GM18505 (cell line): Measurements from ENCODE around the gene C10orf90.

Experiments used
- ATAC-seq: cut with Tn5 transposase; IDR thresholded peaks from one replicate; pipeline ENCODE4 v1.9.1; 2021; ENCODE audit not compliant: unreplicated experiment
- POLR2A ChIP-seq: IDR thresholded peaks from 4 replicates; pipeline ENCODE4 v1.6.1; 2011; ENCODE audit warnings: borderline replicate concordance; ENCODE audit not compliant: insufficient read depth, insufficient read length; ENCODE audit errors: extremely low read depth

Gene C10orf90

DNA sequence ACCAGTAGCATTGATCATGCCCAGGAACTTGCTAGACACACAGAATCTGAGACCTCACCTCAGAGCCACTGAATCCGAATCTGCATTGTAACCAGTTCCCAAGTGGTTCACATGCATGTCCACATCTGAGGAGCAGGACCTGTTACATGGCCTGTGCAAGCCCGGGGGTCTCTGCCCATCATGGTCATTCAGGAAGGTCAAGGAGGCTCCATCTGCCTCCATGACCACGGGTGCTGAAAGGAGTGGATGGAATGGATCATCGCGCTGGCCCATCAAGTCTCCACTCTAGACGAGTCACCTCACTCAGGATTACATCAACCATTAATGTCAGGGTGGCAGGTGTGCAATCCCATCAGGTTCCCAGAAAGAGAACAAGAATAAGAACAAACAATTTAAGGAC lies 196.5 kb downstream of the C10orf90 start:
- TF ChIP-seq POLR2A = no peak
- no peak for ATAC-seq

DNA sequence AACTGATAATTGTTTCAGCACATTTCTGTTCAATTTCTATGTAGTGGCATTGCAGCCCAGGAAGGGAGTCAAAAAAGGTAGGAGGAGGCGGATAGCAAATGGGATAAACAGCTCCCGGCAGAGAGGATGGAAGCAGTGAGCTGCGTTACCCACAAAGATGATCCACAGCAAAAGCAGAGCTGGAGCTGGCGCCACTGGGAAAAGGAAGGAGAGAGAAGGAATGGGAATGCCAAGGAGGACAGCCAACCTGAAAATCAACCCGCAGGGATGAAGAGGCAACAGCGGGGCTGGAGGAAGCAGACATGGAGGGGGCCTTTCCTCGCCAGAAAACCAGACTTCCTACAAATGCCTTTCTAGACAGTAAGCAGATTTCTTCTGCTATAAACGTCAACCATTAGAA lies 199.5 kb downstream of the C10orf90 start:
- ATAC-seq = no peak
- no peak for TF ChIP-seq POLR2A

DNA sequence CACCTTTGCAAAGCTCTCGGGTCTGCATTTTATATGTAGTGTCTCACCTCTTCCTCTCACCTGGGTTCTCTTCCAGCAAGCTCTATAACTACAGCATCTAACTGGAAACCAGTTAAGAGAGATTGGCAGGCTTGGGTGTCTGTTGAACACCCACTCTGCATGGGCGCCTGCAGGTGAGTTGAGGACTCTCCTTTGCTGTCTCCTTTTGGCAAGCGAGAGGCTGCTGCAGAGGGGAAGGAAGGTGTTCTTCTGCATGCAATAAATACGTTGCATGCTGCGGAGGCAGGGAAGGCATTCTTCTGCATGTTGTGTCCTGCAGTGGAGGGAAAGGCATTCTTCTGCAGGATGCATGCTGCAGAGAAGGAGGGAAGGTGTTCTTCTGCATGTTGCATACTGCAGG lies 200.8 kb downstream of the C10orf90 start:
- no peak for TF ChIP-seq POLR2A
- no peak for ATAC-seq

DNA sequence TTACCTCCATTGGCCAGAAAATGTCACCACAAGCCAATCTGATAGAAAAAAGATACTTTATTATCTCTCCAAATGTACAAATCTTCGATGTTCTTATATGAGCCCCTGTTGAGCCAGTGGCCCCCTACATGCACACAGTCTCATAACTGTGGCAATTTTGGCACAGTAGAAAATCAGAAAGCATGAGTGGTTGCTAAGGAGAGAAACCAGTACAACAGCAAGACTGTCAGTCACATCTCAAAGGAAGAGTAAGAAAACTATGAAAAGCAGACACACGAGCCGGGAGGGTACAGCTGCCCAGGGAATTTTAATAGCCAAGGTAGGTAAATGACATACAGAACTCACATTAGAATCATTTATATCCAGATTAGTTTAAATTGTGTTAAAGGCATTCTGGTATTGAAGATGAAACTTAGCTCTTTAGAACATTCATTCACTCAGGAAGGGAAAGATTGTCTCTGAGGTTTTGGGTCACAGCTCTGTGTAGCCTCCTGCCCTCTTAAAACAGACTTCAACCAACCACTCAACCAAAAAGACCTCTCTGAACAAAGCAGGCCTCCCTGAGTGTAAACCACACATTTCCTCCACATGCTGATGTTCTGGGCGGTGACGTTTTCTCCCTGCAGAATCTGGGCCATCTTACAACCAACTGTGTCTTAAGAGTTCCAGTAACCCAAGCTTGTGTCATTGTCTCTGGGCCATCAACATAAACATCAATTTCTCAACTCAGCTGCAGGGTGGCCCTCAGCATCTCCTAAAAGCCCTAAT lies 201.4 kb downstream of the C10orf90 start:
- TF ChIP-seq POLR2A = no peak
- no peak for ATAC-seq

DNA sequence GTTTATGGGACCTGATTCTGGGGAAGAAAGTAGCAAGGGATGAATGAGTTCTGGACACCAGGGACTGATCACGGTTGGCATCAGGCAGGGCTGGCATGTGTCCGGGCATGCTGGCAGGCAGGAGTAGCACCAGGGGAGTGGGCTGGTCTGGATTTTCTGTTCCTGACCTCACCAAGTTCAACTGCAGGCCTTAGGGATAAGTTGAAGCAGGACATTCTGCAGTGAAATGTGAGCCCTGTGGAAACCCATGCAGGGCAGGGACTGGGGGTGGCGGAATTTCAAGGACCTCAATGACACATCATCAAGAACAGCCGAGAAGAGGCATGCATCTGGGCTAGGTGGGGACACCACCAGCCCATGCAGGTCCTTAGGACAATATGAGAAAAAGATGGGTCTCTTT lies 202.0 kb downstream of the C10orf90 start:
- TF ChIP-seq POLR2A = no peak
- no peak for ATAC-seq

DNA sequence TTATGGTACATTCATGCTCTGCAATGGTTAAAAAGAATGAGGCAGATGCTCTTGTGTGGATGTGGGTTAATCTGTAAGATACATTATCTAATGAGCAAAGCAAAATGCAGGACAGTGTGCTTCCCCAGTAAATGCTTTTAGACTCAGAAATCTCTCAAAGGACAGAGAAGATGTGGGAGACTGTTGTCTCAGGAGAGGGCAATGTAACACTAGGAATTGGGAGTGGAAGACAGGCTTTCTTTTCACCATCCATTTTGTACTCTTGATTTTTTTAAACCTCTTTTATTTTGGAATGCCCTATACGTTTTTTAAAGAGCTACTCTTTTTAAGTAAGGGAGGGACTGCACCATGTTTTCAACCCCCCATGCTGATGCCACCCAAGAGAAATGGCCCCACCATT lies 204.7 kb downstream of the C10orf90 start:
- no peak for TF ChIP-seq POLR2A
- no peak for ATAC-seq

DNA sequence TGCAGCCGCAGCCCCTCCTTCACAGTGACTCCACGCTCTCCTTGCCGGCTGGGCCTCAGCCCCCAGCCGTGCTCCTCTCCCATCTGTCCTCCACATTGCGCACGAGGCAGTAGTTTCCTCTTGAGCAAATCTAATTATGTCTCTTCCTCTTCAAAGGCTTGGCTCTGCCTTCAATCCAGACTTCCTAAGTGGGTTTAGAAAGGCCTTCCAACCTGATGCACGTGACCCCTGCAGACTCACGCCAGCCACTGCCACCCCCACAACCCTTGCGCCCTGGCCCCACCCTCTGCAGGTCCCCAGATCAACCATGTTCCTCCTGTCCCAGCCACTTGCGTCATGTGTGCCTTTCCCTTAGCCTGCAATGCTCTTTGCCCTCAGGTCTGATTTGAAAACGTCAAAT lies 207.2 kb downstream of the C10orf90 start:
- TF ChIP-seq POLR2A = no peak
- no peak for ATAC-seq

DNA sequence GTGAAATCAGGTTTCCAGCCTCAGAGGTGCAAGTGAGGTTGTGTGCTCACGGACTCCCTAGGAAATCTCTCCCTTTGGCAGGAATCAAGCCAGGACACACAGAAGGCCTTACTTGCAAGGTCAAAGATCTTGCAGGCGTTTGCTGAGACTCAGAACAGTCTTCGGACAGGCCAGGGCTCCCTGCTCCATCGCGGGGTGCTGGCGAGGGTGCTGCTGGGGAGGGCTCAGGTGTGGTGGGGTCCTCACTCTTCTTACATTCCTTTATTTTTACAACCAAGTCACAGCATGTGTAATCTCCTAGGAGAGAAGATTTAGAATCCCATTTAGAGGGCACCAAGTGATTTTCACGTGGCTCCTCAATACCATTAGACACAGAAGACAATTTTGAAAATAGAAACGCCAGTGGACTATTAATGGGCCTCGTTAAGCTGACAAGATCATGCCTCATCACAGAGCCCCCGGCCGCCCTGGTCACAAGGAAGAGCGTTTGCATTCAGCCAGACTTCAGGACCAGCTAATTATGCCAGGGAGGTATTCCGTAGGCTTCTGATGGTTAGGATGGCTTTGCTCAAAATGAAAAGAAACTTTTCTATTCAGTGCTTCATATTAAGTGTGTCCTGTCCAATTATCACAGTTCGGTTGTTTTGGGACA lies 209.1 kb downstream of the C10orf90 start:
- no peak for ATAC-seq
- no peak for TF ChIP-seq POLR2A

DNA sequence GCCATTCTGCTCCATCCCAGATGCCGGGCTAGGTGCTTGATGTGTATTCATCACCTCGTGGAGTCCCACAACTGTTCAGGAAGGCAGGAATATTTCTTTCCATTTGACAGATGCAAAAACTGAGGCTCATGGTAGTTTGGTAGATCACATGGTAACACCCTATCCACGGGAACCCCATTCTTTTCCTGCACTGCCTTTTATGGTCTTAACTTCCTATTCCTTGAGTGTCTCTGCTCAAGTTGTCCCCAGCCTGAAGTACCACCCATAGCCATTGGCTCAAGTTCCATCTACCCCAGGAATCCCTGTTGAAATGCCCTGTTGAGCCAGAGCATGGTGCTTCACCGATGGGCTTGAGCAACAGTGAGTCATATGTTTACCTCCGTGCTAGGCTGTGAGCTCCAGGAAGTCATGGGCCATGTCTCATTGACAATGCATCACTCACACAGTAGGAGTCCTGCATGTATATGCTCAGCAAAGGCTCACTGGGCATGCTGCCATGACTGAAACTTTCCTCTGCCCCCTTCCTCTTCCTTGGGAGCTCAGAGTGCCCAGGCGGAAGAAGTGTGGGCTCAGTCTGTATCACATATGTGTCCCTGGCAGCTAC lies 210.5 kb downstream of the C10orf90 start:
- no peak for TF ChIP-seq POLR2A
- no peak for ATAC-seq

DNA sequence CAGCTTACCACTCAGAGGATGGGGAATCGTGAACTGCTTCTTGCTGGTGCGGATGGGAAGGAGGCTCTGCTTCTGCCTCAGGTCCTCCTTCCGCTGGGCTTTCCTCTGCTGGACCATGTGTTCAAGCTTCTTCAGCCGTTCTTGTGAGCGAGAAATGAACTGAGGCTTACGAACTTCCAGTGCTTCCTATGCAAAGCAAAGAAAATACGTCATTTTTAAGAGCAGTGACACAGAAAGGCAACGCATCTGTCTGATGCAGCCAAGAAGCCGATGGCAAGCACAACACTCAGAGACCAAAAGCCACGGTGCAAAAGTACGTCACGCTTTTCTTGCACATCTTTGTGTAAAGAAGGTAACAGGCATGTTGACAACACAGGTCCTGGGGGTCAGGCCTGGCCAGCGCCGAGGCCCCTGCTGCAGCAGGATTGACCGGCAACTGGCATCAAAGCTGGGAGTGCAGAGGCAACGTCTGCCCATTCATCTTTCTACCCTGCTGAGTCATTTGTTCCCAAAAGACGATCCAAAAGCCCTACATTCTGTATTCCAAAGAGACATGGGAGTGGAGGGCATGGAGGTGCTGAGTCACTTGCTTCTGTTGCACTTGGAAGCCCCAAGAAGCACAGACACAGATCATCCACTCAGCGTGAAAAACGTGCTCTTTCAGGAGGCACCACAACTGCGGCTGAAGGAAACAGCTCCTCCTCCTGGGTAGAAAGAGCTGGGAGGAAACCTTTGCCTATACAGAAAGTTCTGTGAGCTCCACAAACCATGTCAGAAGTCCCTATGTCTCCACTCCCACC lies 211.3 kb downstream of the C10orf90 start:
- no peak for TF ChIP-seq POLR2A
- ATAC-seq = no peak

DNA sequence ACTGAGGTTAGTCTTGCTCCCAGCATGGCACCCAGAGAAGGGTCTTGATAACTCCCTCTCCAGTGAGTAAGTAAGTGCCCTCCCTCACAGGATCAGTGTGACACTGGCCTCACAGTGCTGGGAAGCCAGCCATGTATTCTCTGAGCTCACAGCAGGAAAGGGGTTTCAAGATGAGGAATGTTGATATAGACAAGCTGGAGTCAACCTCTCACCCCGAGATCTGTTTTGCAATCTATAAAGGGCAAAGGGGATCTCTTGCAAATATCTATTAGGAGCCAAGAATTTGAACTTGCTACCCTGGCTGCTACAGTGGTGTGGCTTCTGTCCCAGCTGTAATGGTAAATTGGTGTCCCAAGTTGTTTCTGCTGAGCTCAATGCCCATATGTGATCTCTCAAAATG lies 212.0 kb downstream of the C10orf90 start:
- no peak for TF ChIP-seq POLR2A
- no peak for ATAC-seq

DNA sequence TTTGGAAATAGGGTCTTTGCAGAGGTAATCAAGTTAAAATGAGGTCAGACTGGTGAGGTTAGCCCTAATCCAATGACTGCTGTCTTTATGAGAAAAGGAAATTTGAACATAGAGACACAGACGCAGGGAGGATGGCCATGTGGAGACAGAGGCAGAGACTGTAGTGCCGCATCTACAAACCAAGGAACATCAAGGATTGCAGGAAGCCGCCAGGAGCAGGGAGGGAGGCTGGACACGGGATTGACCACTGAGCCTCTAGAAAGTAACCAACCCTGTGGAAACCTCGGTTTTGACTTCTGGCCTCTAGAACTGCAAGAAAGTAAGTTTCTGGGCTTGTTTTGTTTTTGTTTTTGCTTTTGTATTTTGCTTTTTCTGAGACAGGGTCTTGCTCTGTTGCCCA lies 213.9 kb downstream of the C10orf90 start:
- no peak for TF ChIP-seq POLR2A

DNA sequence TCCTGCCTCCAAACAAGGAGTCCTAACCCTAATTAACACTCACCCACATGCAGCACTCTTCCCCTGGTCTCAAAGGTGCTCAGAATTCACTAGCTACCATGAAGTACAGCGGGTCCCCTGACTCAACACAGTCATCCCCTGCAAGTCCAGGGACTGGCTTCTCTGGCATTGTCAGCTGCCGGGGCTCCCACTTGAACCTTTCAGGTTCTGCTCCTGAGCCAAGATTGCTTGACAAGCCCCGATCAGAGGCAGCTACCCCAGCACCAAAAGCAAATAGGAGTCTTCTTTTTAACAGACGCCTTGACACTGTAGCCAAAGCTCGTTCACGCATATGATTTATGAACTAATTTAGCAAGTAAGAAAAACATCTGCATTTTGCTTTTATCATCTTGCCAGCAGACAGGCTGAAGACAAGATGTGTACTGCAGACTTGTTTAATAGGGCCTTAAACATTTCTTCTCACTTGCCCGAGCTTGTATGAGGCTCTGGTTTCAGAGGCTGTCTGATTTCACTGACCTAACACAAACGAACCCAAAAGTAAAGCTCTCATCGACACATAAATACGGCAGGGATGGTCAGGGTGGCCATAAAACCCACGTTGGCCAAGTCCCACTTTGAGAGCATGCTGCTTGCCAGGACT lies 214.6 kb downstream of the C10orf90 start:
- no peak for ATAC-seq
- no peak for TF ChIP-seq POLR2A

More for the DNA sequence above, 213.9 kb downstream of the C10orf90 start:
- no peak for ATAC-seq

DNA sequence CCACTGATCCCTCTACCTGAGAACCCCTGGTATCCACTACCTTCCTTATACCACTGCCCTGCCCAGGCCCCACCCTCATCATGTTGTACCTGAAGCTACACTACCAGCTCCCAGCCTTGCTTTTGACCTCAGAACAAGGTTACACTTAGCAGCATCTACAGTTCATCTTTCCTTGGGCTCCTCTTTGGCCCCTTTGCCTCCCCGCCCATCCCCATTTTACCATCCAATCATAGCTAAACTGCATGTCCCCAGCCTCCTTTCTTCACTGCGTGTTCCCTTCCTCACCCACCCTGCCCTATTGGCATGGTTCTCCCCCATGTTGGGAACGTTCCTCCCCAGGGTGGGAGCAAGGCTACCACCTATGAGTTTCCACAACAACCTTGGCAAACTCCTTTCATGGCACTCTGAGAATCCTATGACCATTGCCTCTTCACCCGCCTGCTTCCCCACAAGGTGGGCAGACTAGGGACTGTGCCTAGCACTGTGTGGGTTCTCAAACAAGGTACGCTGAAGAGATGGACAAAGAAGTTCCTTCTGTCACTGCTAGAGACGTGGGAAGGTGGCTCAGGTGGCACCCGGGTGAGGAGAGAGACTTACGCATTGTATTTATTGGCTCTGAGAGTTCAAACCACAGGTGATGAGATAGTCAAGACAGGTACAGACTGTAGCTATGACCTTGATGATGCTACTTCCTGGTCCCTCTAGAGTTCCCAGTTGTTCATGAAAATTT lies 215.3 kb downstream of the C10orf90 start:
- no peak for ATAC-seq
- no peak for TF ChIP-seq POLR2A
